ENCODE results near the gene SRXN1.
A peak's percentile ranks its signal among the peaks of the same experiment; 100 is the strongest.
"Not testable (repeated sequence)": the region's sequence is repeated elsewhere in the genome, so short reads cannot be mapped to it uniquely, and the experiment has no call there.

SRXN1 gene

DNA sequence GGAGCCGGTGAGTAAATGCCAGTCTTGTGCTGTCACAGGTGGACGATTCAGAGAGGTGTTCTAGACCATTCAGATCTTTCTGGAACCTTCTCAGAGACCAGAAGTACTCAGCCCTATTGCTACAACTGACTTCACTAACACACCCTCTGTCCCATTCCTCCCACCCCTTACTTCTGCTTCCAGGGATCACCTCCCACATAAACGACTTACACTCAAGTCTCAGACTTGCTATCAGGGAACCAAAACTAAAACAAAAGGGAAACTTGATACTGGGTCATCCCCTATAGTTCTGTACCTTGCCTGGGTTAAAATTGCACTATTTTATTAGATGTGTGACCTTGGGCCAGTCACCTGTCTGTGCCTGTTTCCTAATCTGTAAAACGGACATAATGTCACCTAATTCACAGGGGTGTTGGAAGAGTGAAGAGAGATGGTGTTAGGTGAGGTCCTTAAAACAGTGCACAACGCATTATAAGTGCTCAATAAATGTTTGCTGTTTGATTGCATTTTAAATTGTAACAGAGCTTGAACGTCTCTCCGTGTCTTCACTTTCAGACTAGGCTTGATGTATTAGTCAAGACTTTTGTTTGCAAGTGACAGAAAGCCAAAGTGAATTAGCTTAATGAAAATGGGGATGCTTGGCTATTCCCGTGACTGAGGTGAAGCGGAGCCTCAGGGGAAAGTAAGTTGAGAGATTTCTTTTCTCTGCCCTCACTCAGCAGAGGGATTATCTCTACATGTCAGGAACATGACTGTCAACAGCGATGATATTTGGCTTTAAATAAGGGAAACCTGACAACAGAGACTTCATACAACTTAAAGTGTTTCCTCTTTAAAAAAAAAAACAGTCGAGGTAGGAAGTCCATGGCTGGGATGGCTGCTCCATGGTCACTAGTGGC is 3.0 kb upstream of the SRXN1 start:
- no peak for FAIRE-seq
- DNase-seq (ENCODE audit: insufficient read length, low spot score): no peak

DNA sequence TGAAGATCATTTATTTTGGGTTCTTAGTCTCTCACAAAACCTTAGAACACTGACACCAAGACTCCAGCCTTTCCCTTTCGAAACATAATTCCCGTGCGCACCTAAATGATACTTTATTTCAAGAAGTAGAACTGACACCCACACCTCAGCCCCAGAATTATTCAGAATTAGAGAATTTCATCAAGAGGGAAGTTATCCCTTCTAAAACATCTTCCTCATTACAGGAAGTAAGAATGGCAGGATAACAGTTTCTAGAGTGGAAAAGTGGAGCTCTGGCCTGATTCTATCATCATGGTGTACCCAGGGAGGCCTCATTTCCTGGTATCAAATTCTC is 1.4 kb upstream of the SRXN1 start:
- FAIRE-seq: no peak
- DNase-seq (ENCODE audit: insufficient read length, low spot score): no peak

DNA sequence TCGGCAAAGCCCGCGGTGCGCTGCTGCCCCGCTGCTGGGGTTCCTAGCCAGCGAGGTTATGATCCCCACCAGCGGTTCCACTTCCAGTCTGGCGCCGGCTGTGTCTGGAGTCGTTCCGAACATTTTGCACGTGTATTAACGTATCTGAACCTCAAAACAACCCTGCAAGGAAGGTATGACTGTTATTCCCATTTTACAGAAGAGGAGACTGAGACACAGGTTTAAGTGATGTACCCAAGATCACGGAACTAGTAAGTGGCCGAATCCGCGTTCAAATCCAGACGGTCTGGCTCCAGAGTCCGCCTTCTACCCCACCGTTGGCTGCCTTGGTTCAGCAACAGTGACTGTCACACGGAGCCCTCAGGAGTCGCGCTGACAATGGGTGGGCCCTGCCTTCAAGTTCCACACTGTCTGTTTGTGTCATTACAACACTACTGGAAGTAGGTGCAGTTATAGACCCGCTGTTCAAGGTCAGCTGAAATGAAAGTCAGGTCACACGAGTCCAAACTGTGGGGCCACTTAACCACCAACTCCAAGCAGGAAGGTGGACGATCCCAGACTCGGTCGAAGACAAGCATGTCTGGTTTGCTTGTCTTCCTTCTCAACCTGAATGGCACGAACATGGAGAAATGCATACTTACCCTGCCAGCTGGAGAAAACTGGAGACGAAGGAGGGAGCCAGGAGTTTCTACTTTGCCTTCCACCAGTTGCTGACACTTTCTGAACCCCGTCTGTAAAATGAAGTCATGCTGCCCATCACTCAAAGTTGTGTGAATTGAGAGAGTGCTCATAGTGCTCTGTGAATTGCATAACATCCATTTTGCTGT is 803 bp upstream of the SRXN1 start:
- no peak for FAIRE-seq
- no peak for DNase-seq (ENCODE audit: insufficient read length, low spot score)

DNA sequence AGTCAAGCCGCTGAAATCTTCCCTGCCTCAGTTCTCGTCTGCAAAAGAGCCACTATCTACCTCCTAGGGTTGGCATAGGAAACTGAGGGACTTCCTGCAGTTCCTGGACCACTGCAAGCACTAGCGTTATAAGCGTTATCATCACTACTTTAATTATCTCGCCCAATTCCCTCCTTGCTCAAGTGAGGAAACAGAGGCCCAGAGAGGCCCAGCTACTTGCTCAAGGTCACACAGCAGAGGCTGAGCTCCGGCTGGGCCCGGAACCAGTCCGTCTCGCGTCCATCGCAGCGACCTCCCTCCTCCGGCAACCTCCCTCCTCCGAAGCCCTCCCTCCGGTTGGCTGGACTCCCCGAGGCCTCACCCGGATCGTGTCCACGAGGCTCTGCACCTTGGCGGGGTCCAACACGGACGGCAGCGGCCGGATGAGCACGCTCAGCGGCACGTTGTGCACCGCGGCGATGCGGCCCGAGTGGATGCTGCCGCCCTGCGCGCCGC is 338 bp downstream of the SRXN1 start:
- peak; percentile 56 for FAIRE-seq
- no peak for DNase-seq (ENCODE audit: insufficient read length, low spot score)

DNA sequence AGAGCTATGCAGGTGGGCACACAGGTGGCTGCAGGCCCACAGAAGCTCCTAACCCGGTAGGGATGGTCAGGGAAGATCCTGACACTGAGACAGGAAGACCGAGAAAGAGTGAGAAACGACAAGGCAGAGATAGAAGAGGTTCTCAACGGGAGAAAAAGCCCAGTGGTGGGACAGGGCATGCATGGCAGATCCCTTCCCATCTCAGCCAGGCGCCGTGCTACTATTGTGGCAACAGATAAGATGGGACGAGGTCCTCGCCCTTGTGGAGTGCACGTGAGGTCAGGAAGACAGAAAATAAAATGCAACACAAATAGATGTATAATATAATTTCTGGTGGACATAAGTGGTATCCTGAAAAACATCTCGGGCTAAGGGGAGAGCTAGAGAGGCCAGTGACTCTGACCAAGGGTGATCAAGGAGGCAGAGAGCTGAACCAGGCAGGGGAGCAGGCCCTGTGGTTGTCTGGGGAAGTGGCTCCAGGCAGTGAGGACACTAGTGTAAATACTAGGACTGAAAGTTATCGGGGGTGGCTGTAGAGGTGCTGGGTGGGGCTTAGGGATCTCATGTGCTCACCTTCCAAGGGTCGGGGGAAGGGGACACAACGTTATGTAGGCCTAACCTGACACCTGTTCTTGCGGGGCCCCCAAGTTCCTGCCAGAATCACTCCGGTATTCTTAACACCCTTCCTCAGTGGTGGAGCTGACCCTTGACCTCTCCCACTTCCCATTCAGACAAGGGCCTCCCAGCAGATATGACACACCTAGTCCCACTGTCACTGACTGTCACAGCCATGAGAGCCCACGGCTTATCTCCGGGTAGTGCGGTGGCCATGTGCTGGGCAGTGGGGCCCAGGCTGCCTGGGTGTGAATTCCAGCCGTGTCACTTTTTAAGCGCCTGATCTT is 1.0 kb downstream of the SRXN1 start:
- DNase-seq (ENCODE audit: insufficient read length, low spot score) (no peak), FAIRE-seq (no peak)

DNA sequence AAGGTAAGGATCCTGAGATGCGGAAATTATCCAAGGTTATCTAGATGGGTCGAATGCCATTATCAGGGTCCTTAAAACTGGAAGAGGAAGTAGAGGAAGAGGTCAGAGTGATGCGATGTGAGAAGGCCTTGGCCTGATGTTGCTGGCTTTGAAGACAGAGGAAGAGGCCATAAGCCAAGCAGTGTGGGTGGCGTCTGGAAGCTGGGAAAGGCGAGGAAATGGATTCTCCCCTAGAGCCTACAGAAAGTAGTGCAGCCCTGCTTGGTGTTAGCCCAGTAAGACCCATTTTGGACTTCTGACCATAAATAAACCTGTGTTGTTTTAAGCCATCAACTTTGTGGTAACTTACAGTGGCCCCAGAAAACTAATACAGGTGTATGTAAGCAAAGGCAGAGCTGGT is 2.0 kb downstream of the SRXN1 start:
- FAIRE-seq: no peak

DNA sequence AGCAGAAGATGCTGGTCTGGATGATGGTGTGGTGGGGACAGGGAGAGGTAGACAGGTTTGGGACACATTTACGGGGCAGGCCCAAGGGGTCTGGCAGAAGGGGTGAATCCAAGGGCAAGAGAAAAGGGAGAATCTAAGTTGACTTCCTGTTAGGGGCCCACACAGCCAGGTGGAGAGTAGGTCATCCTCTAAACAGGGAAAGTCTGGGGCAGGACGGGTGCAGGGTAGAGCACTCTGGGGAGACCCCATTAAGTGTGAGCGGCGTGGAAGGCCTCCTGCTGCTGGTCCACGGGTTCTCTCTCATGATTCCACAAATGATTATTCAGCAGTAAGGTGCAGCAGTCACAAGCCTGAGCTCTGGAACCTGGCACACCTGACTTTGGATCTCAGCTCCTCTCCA is 2.7 kb downstream of the SRXN1 start:
- DNase-seq (ENCODE audit: insufficient read length, low spot score) (no peak), FAIRE-seq (no peak)

More for the DNA sequence above, 2.0 kb downstream of the SRXN1 start:
- no peak for DNase-seq (ENCODE audit: insufficient read length, low spot score)

DNA sequence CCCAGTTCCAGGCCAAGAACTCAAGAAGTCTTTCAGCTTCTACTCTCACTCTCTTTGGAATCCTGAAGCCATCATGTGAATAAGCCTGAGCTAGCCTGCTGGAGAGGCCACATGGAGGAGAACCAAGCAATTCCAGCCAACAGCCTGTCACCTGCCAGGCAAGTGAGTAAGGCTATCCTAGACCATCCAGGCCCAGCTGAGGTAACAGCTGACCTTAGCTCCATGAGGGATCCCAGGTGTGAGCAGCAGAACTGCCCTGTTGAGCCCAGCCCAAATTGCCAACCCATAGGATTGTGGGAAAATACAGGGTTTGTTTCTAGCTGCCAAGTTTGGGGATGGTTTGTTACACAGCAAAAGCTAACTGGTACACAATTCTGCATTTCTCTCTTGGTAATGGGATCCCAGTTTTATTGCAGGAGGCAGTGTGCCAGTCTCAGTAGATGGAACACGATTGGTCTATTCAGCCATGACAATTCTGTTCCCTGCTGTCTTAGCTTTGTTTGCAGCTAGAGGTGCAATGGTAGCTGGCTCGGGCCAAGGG is 5.5 kb downstream of the SRXN1 start:
- DNase-seq (ENCODE audit: insufficient read length, low spot score): no peak
- FAIRE-seq: no peak

DNA sequence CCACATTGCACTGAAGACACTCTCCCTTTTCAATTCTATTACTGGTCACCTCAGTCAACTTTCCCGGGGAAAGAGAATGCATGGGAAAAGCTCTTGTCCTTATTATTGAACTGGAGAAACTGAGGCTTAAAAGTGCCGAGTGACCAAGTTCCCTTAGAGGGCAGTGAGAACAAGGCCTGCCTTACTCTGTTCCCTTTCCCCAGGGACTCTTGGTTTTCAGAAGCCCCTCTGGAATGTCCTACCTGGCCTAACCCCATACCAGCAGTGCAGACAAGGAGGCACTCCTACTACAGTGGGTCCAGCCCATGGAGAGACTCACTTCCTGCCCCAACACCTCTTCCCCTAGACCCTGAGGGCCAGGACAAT is 6.1 kb downstream of the SRXN1 start:
- no peak for FAIRE-seq
- no peak for DNase-seq (ENCODE audit: insufficient read length, low spot score)

DNA sequence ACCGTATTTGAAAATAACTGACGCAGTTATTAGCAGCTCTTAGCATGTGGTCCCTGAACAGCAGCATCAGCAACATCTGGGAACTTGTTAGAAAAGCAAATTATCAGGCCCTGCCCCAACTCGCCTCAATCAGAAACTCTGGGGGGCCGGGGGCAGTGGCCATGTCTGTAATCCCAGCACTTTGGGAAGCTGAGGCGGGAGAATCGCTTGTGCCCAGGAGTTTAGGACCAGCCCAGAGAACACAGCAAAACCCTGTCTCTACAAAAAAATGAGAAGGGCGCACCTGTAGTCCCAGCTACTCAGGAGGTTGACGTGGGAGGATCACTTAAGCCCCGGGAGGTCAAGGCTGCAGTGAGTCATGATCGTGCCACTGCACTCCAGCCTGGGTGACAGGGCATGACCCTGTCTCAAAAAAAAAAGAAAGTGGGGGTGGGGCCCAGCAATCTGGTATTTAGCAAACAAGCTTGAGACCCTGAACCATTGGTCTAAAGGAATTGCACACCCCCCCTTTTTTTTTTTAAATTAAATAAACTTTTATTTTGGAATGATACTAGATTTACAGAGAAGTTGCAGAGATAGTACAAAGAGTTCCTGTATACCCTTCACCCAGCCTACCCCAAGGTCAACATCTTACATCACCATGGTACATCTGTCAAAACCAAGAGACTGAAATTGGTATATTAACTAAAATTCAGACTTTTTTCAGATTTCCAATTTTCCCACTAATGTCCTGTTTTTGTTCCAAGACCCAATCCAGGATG is 6.7 kb downstream of the SRXN1 start:
- no peak for FAIRE-seq

DNA sequence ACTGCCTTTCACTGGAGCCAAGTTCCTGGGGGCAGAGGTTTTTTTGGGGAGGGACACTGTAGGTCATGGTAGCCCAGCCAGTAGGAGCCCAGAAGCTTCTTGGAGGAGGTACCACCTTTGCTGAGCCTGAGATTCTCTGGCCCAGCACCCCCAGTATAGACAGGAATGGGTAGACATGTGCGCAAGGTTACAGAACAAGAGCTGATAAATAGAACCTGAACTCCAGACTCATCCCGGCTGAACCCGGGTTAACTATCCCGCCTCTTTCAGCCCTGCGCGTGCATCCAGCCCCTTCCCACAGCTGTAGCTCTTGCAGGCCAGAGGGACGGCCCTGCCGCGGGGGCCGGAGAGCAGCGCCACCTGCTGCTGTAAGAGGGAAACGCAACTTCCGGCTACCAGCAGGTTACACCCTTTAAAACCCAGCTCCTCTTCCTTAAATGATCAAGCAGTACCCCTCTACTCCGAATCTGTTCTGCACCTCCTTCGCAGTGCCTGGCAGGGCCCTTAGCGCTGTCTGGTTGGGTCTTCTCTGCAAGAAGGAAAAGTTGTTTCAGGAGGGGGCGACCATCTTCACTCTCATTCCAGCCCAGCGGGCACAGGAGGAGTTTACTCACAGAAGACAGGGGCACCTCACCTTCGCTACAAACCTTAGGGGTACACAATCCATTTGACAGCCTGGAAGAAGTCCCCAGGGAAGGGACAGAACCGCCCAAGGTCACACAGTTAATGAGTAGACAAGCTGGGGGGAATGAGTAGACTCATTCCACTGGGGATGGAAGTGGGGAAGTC is 7.5 kb downstream of the SRXN1 start:
- FAIRE-seq: peak; percentile 91
- peak; percentile 97 for DNase-seq (ENCODE audit: insufficient read length, low spot score)

More for the DNA sequence above, 6.7 kb downstream of the SRXN1 start:
- DNase-seq (ENCODE audit: insufficient read length, low spot score): no peak

DNA sequence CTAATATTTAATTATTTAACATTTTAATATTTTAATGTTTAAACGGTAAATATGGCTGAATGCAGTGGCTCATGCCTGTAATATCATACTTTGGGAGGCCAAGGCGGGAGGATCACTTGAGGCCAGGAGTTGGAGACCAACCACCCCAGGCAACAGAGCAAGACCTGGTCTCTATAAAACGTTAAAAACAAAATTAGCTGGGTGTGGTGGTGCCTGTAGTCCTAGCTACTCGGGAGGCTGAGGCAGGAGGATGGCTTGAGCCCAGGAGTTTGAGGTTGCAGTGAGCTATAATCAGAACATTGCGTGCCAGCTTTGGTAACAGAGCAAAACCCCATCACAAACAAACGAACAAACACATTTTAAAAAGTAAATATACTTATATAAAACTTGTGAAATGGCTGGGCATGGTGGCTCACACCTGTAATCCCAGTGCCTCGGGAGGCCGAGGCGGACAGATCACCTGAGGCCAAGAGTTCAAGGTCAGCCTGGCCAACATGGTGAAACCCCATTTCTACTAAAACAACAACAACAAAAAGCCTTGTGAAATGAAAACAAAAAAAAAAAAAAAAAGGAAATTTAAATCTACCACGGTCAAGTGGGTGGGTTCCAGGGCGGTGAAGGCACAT is 8.2 kb downstream of the SRXN1 start:
- no peak for DNase-seq (ENCODE audit: insufficient read length, low spot score)
- FAIRE-seq: no peak

DNA sequence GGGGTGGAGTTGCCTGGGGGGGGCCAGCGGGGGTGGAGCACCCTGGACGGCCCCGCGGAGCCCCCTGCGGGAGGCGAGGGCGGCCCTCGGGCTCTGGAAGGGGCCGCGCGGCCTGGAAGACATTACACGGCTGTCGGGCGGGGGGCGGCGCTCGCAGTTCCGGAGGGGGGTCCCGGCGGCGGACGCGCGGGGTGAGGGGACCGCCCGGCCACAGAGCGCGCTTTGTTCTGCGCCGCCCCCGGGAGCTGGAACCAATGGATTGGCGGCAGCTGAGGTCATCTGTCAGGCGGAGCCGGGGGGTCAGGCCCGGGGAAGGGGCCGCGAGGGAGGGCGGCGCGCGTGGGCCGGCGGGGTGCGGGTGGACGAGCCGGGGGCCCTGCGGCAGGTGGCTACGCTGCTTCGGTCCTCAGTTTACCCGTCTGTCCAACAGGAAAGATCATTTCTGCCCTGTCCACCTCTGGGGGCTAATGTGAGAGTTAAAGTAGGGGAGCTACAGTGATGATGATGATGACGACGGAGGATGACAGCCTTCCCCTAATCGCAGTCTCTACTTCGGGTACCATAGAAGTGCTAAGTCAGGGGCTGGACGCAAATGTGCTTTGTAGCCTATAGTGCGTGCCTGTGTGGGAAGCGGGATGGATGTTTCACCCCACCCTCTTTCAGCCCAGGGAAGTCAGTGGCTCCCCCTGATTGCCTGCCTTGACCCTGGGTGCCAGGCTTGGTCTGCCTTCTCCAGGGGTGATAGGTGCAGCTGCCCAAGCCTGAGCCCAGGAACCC is 10.4 kb downstream of the SRXN1 start:
- FAIRE-seq: no peak
- no peak for DNase-seq (ENCODE audit: insufficient read length, low spot score)

DNA sequence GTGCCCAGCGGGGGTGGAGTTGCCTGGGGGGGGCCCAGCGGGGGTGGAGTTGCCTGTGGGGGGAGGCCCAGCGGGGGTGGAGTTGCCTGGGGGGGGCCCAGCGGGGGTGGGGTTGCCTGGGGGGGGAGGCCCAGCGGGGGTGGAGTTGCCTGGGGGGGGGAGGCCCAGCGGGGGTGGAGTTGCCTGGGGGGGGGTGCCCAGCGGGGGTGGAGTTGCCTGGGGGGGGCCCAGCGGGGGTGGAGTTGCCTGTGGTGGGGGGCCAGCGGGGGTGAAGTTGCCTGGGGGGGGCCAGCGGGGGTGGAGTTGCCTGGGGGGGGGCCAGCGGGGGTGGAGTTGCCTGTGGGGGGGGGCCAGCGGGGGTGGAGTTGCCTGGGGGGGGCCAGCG is 11.0 kb downstream of the SRXN1 start:
- FAIRE-seq; DNase-seq (ENCODE audit: insufficient read length, low spot score): not testable (repeated sequence)

DNA sequence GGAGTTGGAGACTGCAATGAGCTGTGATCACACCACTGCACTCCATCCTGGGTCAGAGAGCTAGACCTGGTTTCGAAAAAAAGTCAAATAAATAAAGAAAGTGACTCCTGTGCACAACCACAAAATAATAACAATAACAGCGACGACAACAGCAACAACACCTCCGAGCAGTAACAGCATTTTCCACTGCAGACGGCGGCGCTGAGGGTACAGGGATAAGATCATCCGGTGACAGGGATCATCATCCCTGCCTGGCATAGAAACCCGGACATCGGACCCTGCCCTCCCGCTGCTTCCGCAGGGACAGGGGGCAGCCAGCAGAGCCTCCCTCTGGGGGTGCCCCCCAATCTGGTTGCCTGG is 11.5 kb downstream of the SRXN1 start:
- no peak for DNase-seq (ENCODE audit: insufficient read length, low spot score)
- no peak for FAIRE-seq

DNA sequence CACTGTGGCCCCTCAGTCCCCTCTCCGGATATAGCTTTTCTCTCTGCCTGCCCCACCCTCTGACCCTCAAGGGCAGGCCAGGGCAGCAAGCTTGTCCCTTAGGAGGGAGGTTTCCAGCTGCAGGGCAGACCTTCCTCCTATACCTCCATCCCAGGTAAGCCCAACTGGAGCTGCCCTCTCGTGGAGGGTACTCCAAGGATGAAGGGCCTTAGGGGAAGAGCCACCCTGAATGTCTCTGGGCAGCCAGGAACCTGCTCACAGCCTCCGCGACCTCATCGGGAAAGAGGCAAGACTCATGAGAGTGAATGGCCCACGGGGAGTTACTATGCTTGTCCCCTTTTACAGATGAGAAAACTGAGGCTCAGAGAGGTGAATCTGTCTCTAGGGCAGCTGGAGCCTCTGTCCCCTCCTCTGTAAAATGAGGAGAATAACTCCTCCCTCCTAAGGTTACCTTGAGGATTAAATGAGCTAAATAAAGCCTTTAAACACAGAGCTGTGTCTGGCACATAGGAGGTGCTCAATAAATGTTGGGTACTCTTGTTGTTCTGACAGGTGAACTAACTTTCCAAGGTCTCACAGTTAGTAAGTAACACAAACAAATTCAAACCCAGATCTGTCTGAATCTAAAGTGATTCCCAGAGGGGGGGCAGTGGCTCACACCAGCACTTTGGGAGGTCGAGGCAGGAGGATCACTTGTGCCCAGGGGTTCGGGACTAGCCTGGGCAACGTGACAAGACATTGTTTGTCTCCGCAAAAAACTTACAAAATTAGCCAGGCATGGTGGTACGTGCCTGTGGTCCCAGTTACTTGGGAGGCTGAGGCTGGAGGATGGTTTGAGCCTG is 12.1 kb downstream of the SRXN1 start:
- DNase-seq (ENCODE audit: insufficient read length, low spot score) (no peak), FAIRE-seq (no peak)

DNA sequence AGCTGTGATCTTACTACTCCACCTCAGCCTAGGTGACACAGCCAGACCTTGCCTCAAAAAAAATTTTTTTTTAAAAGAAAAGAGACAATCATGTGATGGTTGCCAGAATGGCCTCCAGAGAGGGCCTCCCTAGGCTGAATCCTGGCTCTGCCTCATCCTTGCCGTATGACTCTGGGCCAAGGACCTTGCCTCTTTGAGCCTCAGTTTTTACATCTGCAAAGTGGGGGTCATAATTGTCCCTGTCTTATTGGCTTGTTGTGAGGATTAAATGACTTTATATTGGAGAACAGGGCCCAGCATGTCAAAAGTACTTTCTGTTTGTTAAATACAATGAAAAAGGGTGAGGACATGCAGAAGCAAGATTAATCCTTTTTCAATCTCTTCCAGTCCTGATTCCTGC is 14.4 kb downstream of the SRXN1 start:
- FAIRE-seq (no peak), DNase-seq (ENCODE audit: insufficient read length, low spot score) (no peak)
